WERI-Rb-1 (cell line): ENCODE results near the gene ASCC3.

ENCODE experiments used
- DNase-seq: peaks from one replicate; pipeline ENCODE4 v3.0.0-alpha.2; 2020
- H3K27ac ChIP-seq: fragments of 250-450 bp; sonication (Bioruptor Pico); 2 replicates; pipeline ENCODE4 v1.5.1; 2020; ENCODE audit warnings: mild to moderate bottlenecking, moderate library complexity
- H3K27me3 ChIP-seq: fragments of 250-450 bp; sonication (Bioruptor Pico); 2 replicates; pipeline ENCODE4 v1.5.1; 2021; ENCODE audit warnings: mild to moderate bottlenecking, low read depth, moderate library complexity; ENCODE audit not compliant: insufficient read depth, severe bottlenecking
- H3K36me3 ChIP-seq: fragments of 250-450 bp; sonication (Bioruptor Pico); 2 replicates; pipeline ENCODE4 v1.5.1; 2020; ENCODE audit warnings: mild to moderate bottlenecking, moderate library complexity
- H3K4me3 ChIP-seq: 2 replicates; pipeline ENCODE4 v1.5.1; 2011; ENCODE audit warnings: low read depth, mild to moderate bottlenecking, control low read depth, low read length
- H3K9me3 ChIP-seq: fragments of 250-450 bp; sonication (Bioruptor Pico); 2 replicates; pipeline ENCODE4 v1.5.1; 2021; ENCODE audit warnings: mild to moderate bottlenecking, moderate library complexity; ENCODE audit not compliant: severe bottlenecking
- TF ChIP-seq, protein P1 (sequence below): IDR thresholded peaks from 2 replicates; pipeline ENCODE4 v1.5.1; 2011; ENCODE audit warnings: low read depth, mild to moderate bottlenecking, control low read depth, inconsistent platforms, low read length

Gene ASCC3

DNA sequence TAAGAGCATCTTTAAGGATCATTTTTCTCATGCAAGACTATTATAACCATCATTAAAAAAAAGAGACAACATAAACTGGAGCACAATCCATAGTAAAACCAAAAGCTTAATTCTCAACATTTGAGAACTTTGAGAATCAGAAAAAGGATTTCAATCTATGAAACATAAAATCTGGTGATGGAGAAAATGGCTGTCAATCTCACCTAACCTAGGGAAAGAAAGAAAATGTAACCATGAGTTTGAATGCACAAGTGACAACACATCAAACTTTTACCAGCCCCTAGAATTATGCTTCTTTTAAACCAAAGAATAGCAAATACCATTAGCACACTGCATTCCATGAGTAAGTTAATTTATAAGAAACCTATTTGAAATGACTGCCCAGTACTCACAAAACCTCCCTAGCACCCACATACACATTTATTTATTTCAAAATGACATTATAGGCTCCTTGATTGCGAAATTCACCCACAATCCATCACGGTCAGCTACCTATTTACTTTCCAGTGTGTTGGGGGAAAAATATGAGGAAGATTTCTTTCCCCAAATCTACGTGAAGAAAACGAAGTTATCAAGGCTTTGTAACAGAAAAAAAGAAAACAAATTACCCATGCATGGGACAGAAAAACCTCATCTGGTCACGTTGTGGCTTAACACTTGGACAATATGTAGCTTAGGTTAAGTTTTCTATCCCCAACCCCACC is 828 bp downstream of the ASCC3 start:
- Histone ChIP-seq H3K36me3 (peaks cover 24% of the 10 kb centered on the region), H3K27me3 (no peaks in the 10 kb centered on the region), H3K9me3 (no peaks in the 10 kb centered on the region), H3K4me3 (peak overlapping the region; percentile 72), H3K27ac (peak overlapping the region; percentile 92)
- DNase-seq, result no peak
- TF ChIP-seq, protein P1, sequence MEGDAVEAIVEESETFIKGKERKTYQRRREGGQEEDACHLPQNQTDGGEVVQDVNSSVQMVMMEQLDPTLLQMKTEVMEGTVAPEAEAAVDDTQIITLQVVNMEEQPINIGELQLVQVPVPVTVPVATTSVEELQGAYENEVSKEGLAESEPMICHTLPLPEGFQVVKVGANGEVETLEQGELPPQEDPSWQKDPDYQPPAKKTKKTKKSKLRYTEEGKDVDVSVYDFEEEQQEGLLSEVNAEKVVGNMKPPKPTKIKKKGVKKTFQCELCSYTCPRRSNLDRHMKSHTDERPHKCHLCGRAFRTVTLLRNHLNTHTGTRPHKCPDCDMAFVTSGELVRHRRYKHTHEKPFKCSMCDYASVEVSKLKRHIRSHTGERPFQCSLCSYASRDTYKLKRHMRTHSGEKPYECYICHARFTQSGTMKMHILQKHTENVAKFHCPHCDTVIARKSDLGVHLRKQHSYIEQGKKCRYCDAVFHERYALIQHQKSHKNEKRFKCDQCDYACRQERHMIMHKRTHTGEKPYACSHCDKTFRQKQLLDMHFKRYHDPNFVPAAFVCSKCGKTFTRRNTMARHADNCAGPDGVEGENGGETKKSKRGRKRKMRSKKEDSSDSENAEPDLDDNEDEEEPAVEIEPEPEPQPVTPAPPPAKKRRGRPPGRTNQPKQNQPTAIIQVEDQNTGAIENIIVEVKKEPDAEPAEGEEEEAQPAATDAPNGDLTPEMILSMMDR, result no peak

GRCh38 chr6:100879317-100879716 is 1.8 kb downstream of the ASCC3 start:
- no peaks in the 10 kb centered on the region for H3K27me3 ChIP-seq
- DNase-seq, result no peak
- peaks cover 24% of the 10 kb centered on the region for H3K36me3 ChIP-seq
- no peak overlapping the region for H3K27ac ChIP-seq
- H3K4me3 ChIP-seq, result no peak overlapping the region
- TF ChIP-seq, protein P1, result no peak
- no peaks in the 10 kb centered on the region for H3K9me3 ChIP-seq

GRCh38 chr6:100877851-100878250 is 3.3 kb downstream of the ASCC3 start:
- Histone ChIP-seq H3K36me3 (peaks cover 30% of the 10 kb centered on the region), H3K9me3 (no peaks in the 10 kb centered on the region), H3K27me3 (no peaks in the 10 kb centered on the region), H3K27ac (no peak overlapping the region), H3K4me3 (no peak overlapping the region)
- TF ChIP-seq, protein P1, result no peak
- DNase-seq, result no peak

DNA sequence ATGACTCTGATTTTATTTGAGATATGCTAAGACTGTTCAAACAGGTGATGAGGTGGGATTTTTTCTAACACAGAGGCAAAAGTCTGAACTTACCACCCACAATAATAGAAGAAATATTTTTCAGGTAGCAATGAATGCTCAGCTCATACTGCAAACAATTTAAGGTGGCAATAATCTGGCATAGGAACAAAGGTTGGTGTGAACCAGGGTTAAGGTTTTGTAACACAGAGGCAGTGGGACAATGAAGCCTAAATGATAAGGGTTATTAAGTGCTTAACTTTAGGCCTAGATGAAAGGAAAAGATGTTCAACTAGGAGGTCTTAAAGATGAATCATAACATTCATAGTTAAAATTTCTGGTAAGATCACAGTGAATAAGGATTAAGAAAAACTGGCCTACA is 4.9 kb downstream of the ASCC3 start:
- H3K4me3 ChIP-seq, result no peak overlapping the region
- DNase-seq, result no peak
- H3K9me3 ChIP-seq, result no peaks in the 10 kb centered on the region
- TF ChIP-seq, protein P1, result no peak
- peaks cover 33% of the 10 kb centered on the region for H3K36me3 ChIP-seq
- no peaks in the 10 kb centered on the region for H3K27me3 ChIP-seq
- H3K27ac ChIP-seq, result no peak overlapping the region

DNA sequence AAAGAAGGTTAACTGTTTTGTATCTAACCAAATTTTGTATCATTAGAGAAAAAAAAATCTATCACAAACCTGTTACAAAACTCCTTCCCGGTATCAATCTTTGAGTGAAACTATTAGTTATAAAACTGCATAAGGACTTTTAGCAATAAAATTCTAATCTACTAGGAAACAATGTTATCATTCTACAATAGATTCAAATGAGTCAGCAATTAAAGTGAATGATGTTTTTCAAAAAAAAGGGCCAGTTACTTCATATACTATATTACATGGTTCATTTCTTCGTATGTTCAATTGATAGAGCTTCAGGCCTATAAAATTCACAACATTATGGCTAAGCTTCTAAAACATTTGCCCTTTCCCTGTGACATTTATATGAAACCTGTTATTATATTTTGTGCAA is 15.6 kb downstream of the ASCC3 start:
- no peak overlapping the region for H3K27ac ChIP-seq
- peaks cover 71% of the 10 kb centered on the region for H3K36me3 ChIP-seq
- no peaks in the 10 kb centered on the region for H3K27me3 ChIP-seq
- DNase-seq, result no peak
- H3K9me3 ChIP-seq, result no peaks in the 10 kb centered on the region
- no peak overlapping the region for H3K4me3 ChIP-seq
- TF ChIP-seq, protein P1, result no peak

DNA sequence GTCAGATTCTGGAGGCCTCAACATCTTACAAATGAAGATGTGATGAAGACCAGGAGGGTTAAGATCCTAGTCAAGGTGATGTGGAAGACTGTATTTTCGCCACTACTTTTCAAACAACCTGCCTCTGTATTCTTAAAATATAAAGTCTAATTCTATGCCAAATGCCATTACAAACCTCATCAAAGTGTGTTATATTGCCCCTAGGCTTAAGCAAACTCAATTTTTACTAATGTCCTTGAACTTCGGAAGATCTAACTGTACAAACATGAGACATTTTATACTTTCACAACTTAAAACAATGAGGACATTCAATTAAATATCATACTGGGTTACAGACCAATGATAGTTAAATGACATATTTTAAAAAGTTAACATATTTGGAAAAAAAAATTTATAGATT is 19.1 kb downstream of the ASCC3 start:
- no peak for DNase-seq
- H3K27me3 ChIP-seq, result no peaks in the 10 kb centered on the region
- no peak overlapping the region for H3K4me3 ChIP-seq
- TF ChIP-seq, protein P1, result no peak
- H3K27ac ChIP-seq, result no peak overlapping the region
- H3K36me3 ChIP-seq, result peaks cover 75% of the 10 kb centered on the region
- H3K9me3 ChIP-seq, result no peaks in the 10 kb centered on the region
